ENCODE data around the gene KRT17.
A peak's percentile ranks its signal among the peaks of the same experiment; 100 is the strongest.
"Not testable (repeated sequence)": the region's sequence is repeated elsewhere in the genome, so short reads cannot be mapped to it uniquely, and the experiment has no call there.

The KRT17 gene

GRCh38 chr17:41649923-41650519, 25.6 kb upstream of the KRT17 start:
- DNase-seq (ENCODE audit: insufficient read length, low spot score), result no peak
- FAIRE-seq, result no peak
- no peak for TF ChIP-seq POLR2A (IDR thresholded peaks at IDR 0.05; ENCODE audit: low read depth, low read length)

GRCh38 chr17:41648411-41649195, 24.2 kb upstream of the KRT17 start:
- DNase-seq (ENCODE audit: insufficient read length, low spot score) (peak; percentile 90), FAIRE-seq (no peak)
- TF ChIP-seq POLR2A (IDR thresholded peaks at IDR 0.05; ENCODE audit: low read depth, low read length), result no peak

GRCh38 chr17:41647940-41648410, 23.6 kb upstream of the KRT17 start:
- no peak for TF ChIP-seq POLR2A (IDR thresholded peaks at IDR 0.05; ENCODE audit: low read depth, low read length)
- FAIRE-seq, result no peak
- peak; percentile 87 for DNase-seq (ENCODE audit: insufficient read length, low spot score)

- DNase-seq (ENCODE audit: insufficient read length, low spot score), result no peak
- no peak for TF ChIP-seq POLR2A (IDR thresholded peaks at IDR 0.05; ENCODE audit: low read depth, low read length)
- FAIRE-seq, result no peak
These were observed 22.9 kb upstream of the KRT17 start for GRCh38 chr17:41647038-41647813.

GRCh38 chr17:41642252-41643156, 18.1 kb upstream of the KRT17 start:
- TF ChIP-seq POLR2A (IDR thresholded peaks at IDR 0.05; ENCODE audit: low read depth, low read length), result no peak

GRCh38 chr17:41640596-41640995, 16.2 kb upstream of the KRT17 start:
- not testable (repeated sequence) for FAIRE-seq; DNase-seq (ENCODE audit: insufficient read length, low spot score)

More at GRCh38 chr17:41642252-41643156, 18.1 kb upstream of the KRT17 start:
- DNase-seq (ENCODE audit: insufficient read length, low spot score) (no peak), FAIRE-seq (no peak)

- FAIRE-seq, result no peak
- TF ChIP-seq POLR2A (IDR thresholded peaks at IDR 0.05; ENCODE audit: low read depth, low read length), result no peak
- DNase-seq (ENCODE audit: insufficient read length, low spot score), result no peak
These were observed 15.4 kb upstream of the KRT17 start for GRCh38 chr17:41639492-41640473.

GRCh38 chr17:41638941-41639340, 14.6 kb upstream of the KRT17 start:
- no peak for DNase-seq (ENCODE audit: insufficient read length, low spot score)
- FAIRE-seq, result no peak
- TF ChIP-seq POLR2A (IDR thresholded peaks at IDR 0.05; ENCODE audit: low read depth, low read length), result no peak

GRCh38 chr17:41638194-41638593, 13.8 kb upstream of the KRT17 start:
- FAIRE-seq (no peak), DNase-seq (ENCODE audit: insufficient read length, low spot score) (no peak)
- TF ChIP-seq POLR2A (IDR thresholded peaks at IDR 0.05; ENCODE audit: low read depth, low read length), result no peak

GRCh38 chr17:41636652-41637051, 12.3 kb upstream of the KRT17 start:
- no peak for FAIRE-seq
- no peak for DNase-seq (ENCODE audit: insufficient read length, low spot score)
- no peak for TF ChIP-seq POLR2A (IDR thresholded peaks at IDR 0.05; ENCODE audit: low read depth, low read length)

GRCh38 chr17:41635121-41636097, 11.0 kb upstream of the KRT17 start:
- TF ChIP-seq POLR2A (IDR thresholded peaks at IDR 0.05; ENCODE audit: low read depth, low read length), result no peak
- FAIRE-seq (no peak), DNase-seq (ENCODE audit: insufficient read length, low spot score) (no peak)

Measured in H54 (cell line).